K562 (cell line): Measurements from ENCODE around the gene MYL6B. TPM values are rescaled to one million over a fixed set of nuclear protein-coding genes. Genes with fewer than 3 reads are reported as not detected.
A peak's percentile ranks its signal among the peaks of the same experiment; 100 is the strongest.

Experiments used
- ADNP ChIP-seq: fragments of 200-800 bp; sonication (Bioruptor generic); IDR thresholded peaks from 2 replicates; pipeline ENCODE4 v1.6.1; 2016; ENCODE audit warnings: missing genetic modification characterization, missing compliant biosample characterization
- BMI1 ChIP-seq: fragments of 150-350 bp; IDR thresholded peaks from 2 replicates; pipeline ENCODE4 v1.6.1; 2014; ENCODE audit warnings: low read length
- CBFA2T2 ChIP-seq: fragments of 450-650 bp; conservative IDR thresholded peaks from 2 replicates; pipeline ENCODE4 v1.6.1; 2017; ENCODE audit warnings: mild to moderate bottlenecking
- HEY1 ChIP-seq: fragments of 250-450 bp; sonication (Bioruptor Pico); IDR thresholded peaks from 2 replicates; pipeline ENCODE4 v1.5.0; 2020; ENCODE audit warnings: mild to moderate bottlenecking, moderate library complexity, borderline replicate concordance
- HLTF ChIP-seq: fragments of 450-650 bp; IDR thresholded peaks from 2 replicates; pipeline ENCODE4 v1.6.1; 2016
- KAT8 ChIP-seq: fragments of 450-650 bp; IDR thresholded peaks from 2 replicates; pipeline ENCODE4 v1.6.1; 2016; ENCODE audit warnings: low read depth, mild to moderate bottlenecking
- NR2C1 ChIP-seq, 2 experiments: fragments of 450-650 bp; IDR thresholded peaks; 2 replicates each; pipeline ENCODE4 v1.6.1; 2017; ENCODE audit warnings: mild to moderate bottlenecking in 2 of 2, antibody characterized with exemption in 1 of 2, inconsistent platforms in 1 of 2, missing compliant biosample characterization in 1 of 2, missing genetic modification characterization in 1 of 2
- RHOXF2B ChIP-seq: fragments of 250-450 bp; sonication (Bioruptor Pico); conservative IDR thresholded peaks from 2 replicates; pipeline ENCODE4 v1.5.1; 2021
- SMARCA4 ChIP-seq: fragments of 450-650 bp; IDR thresholded peaks from 2 replicates; pipeline ENCODE4 v1.6.1; 2016
- SMARCC2 ChIP-seq: fragments of 450-650 bp; IDR thresholded peaks from 2 replicates; pipeline ENCODE4 v1.6.1; 2017; ENCODE audit warnings: antibody characterized with exemption, moderate library complexity, mild to moderate bottlenecking, low read depth
- TAF1 ChIP-seq: IDR thresholded peaks from 2 replicates; pipeline ENCODE4 v1.6.1; 2011; ENCODE audit warnings: mild to moderate bottlenecking, low read length, moderate library complexity; ENCODE audit not compliant: insufficient read depth, control insufficient read depth, severe bottlenecking; ENCODE audit errors: extremely low read depth
- ZC3H4 ChIP-seq: sonication (generic); formaldehyde crosslinking; IDR thresholded peaks from 2 replicates; pipeline ENCODE4 v1.9.0; 2021; ENCODE audit warnings: missing genetic modification reagents, borderline replicate concordance
- ZFP1 ChIP-seq: fragments of 450-650 bp; formaldehyde crosslinking; IDR thresholded peaks from 2 replicates; pipeline ENCODE4 v1.4.0; 2020; ENCODE audit warnings: mild to moderate bottlenecking, mixed read lengths
- ZNF140 ChIP-seq: fragments of 250-450 bp; sonication (Bioruptor Pico); IDR thresholded peaks from 2 replicates; pipeline ENCODE4 v1.8.0; 2021; ENCODE audit warnings: moderate library complexity, mild to moderate bottlenecking, inconsistent platforms
- ZNF224 ChIP-seq: sonication (generic); formaldehyde crosslinking; IDR thresholded peaks from 2 replicates; pipeline ENCODE4 v1.8.0; 2022; ENCODE audit warnings: mild to moderate bottlenecking, missing genetic modification reagents
- ZNF57 ChIP-seq: fragments of 450-650 bp; formaldehyde crosslinking; IDR thresholded peaks from 2 replicates; pipeline ENCODE4 v1.4.0; 2020; ENCODE audit warnings: mild to moderate bottlenecking, moderate library complexity
- ZNF764 ChIP-seq: fragments of 250-450 bp; sonication (Bioruptor Pico); IDR thresholded peaks from 2 replicates; pipeline ENCODE4 v1.4.0; 2020; ENCODE audit warnings: low read depth, mild to moderate bottlenecking, moderate library complexity
- polyA plus RNA-seq, 8 experiments: library from polyadenylated mRNA; depleted of rRNA in 4 of 8; stranded (reverse) in 5 of 8; unstranded in 3 of 8; fragments of >200 nt; fragmentation: Nextera tagmentation in 2 of 8; fragmentation: Illumina TruSeq in 1 of 8; extraction: Ambion mirVana in 2 of 8; extraction: Trizol in 1 of 8; gene quantifications; 2 replicates each; pipeline versions ENCODE4 v1.2.1 to v1.2.3, GENCODE V29; 2011 to 2014; ENCODE audit warnings: inconsistent platforms in 1 of 8, missing spikeins in 1 of 8
- total RNA-seq, 7 experiments: library from RNA; depleted of rRNA in 6 of 7; stranded (reverse); fragments of >200 nt in 6 of 7; fragmentation: Illumina TruSeq in 2 of 7; extraction: Trizol in 2 of 7; gene quantifications; 2 replicates each; pipeline versions ENCODE4 v1.2.1 to v1.2.3, GENCODE V29; 2011 to 2021; ENCODE audit warnings: low replicate concordance in 1 of 7
- TF ChIP-seq, protein P1 (sequence below): fragments of 450-650 bp; formaldehyde crosslinking; IDR thresholded peaks from 2 replicates; pipeline ENCODE4 v1.4.0; 2022; ENCODE audit warnings: missing genetic modification characterization
- TF ChIP-seq, protein P2 (sequence below): fragments of 150-350 bp; conservative IDR thresholded peaks from 2 replicates; pipeline ENCODE4 v1.6.1; 2014; ENCODE audit warnings: low read length
- TF ChIP-seq, protein P3 (sequence below): sonication (generic); formaldehyde crosslinking; IDR thresholded peaks from 2 replicates; pipeline ENCODE4 v1.8.0; 2022; ENCODE audit warnings: missing genetic modification reagents, mild to moderate bottlenecking, borderline replicate concordance
- TF ChIP-seq, protein P4 (sequence below): fragments of 250-450 bp; sonication (Bioruptor Pico); IDR thresholded peaks from 2 replicates; pipeline ENCODE4 v1.5.1; 2021; ENCODE audit warnings: mild to moderate bottlenecking
- TF ChIP-seq, protein P5 (sequence below): fragments of 450-650 bp; IDR thresholded peaks from 2 replicates; pipeline ENCODE4 v1.6.1; 2016; ENCODE audit warnings: missing biosample characterization, missing genetic modification characterization

Gene MYL6B
- total and polyA plus RNA-seq, 9 of the 15 experiments (the other 6 are each of a cell fraction or from before 2014, with no cell fraction given), result 42.8 to 77.3 (median 68.6) TPM

DNA sequence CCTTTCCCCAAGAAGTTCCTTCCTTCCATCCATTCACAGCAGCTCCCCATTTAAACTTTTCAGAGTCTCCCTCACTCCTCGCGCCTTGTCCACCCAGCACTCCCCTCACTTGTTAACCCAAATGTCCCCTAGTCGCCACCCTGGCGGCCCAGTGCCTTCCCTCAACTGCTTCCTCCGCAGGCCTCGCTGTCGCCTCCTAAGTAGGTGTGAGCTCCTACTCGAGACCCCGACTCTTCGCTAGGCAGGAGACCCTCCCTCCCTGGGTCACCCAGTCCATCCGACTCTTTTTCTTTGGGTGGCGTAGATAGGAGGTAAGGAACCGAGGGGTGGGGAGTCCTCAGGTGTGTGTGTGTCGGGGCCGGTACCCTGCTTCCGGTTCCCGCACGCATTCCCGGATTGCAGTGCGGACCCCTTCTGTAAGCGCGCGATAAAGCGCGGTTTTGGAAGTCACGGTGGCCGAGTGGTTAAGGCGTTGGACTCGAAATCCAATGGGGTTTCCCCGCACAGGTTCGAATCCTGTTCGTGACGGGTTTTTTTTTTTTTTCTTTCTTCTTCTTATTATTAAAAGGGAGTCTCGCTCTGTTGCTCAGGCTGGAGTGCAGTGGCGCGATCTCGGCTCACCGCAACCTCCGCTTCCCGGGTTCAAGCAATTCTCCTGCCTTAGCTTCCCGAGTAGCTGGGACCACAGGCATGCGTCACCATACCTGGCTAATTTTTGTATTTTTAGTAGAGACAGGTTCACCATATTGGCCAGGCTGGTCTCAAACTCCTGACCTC, 37.7 kb downstream of the MYL6B start (continued):
- TF ChIP-seq ZNF57 (no peak), SMARCC2 (no peak), ZNF224 (CRISPR knock-in tag) (no peak), BMI1 (no peak), KAT8 (no peak), SMARCA4 (peak; percentile 28; the same call in 1 of the 2 replicates), ADNP (tag) (peak; percentile 98), RHOXF2B (0 out of 2 replicates have a peak, but pooled peaks have one; percentile 33), TAF1 (peak; percentile 48), ZFP1 (CRISPR knock-in tag) (no peak), ZNF764 (CRISPR knock-in tag) (peak; percentile 71; the same call in 1 of the 2 replicates), CBFA2T2 (no peak), ZC3H4 (CRISPR knock-in tag) (no peak), NR2C1 (IDR thresholded peaks at IDR 0.05) (no peak), NR2C1 (tag; IDR thresholded peaks at IDR 0.05) (no peak), HLTF (peak; percentile 58; the same call in 1 of the 2 replicates), HEY1 (CRISPR knock-in tag) (no peak), ZNF140 (no peak)
- TF ChIP-seq, protein P1, sequence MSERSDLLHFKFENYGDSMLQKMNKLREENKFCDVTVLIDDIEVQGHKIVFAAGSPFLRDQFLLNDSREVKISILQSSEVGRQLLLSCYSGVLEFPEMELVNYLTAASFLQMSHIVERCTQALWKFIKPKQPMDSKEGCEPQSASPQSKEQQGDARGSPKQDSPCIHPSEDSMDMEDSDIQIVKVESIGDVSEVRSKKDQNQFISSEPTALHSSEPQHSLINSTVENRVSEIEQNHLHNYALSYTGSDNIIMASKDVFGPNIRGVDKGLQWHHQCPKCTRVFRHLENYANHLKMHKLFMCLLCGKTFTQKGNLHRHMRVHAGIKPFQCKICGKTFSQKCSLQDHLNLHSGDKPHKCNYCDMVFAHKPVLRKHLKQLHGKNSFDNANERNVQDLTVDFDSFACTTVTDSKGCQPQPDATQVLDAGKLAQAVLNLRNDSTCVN (CRISPR knock-in tag), result no peak
- TF ChIP-seq, protein P2, sequence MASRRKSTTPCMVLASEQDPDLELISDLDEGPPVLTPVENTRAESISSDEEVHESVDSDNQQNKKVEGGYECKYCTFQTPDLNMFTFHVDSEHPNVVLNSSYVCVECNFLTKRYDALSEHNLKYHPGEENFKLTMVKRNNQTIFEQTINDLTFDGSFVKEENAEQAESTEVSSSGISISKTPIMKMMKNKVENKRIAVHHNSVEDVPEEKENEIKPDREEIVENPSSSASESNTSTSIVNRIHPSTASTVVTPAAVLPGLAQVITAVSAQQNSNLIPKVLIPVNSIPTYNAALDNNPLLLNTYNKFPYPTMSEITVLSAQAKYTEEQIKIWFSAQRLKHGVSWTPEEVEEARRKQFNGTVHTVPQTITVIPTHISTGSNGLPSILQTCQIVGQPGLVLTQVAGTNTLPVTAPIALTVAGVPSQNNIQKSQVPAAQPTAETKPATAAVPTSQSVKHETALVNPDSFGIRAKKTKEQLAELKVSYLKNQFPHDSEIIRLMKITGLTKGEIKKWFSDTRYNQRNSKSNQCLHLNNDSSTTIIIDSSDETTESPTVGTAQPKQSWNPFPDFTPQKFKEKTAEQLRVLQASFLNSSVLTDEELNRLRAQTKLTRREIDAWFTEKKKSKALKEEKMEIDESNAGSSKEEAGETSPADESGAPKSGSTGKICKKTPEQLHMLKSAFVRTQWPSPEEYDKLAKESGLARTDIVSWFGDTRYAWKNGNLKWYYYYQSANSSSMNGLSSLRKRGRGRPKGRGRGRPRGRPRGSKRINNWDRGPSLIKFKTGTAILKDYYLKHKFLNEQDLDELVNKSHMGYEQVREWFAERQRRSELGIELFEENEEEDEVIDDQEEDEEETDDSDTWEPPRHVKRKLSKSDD, result no peak
- TF ChIP-seq, protein P3, sequence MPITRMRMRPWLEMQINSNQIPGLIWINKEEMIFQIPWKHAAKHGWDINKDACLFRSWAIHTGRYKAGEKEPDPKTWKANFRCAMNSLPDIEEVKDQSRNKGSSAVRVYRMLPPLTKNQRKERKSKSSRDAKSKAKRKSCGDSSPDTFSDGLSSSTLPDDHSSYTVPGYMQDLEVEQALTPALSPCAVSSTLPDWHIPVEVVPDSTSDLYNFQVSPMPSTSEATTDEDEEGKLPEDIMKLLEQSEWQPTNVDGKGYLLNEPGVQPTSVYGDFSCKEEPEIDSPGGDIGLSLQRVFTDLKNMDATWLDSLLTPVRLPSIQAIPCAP, result 0 out of 2 replicates have a peak, but pooled peaks have one; percentile 60
- TF ChIP-seq, protein P4, sequence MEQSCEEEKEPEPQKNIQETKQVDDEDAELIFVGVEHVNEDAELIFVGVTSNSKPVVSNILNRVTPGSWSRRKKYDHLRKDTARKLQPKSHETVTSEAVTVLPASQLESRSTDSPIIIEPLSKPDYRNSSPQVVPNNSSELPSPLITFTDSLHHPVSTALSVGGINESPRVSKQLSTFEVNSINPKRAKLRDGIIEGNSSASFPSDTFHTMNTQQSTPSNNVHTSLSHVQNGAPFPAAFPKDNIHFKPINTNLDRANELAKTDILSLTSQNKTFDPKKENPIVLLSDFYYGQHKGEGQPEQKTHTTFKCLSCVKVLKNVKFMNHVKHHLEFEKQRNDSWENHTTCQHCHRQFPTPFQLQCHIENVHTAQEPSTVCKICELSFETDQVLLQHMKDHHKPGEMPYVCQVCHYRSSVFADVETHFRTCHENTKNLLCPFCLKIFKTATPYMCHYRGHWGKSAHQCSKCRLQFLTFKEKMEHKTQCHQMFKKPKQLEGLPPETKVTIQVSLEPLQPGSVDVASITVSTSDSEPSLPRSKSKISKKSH, result no peak
- TF ChIP-seq, protein P5, sequence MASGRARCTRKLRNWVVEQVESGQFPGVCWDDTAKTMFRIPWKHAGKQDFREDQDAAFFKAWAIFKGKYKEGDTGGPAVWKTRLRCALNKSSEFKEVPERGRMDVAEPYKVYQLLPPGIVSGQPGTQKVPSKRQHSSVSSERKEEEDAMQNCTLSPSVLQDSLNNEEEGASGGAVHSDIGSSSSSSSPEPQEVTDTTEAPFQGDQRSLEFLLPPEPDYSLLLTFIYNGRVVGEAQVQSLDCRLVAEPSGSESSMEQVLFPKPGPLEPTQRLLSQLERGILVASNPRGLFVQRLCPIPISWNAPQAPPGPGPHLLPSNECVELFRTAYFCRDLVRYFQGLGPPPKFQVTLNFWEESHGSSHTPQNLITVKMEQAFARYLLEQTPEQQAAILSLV (tag), result no peak
